NB4 (cell line): ENCODE data around the gene PTPRG.

Experiments
- CTCF ChIP-seq: IDR thresholded peaks from one replicate; pipeline ENCODE4 v1.5.1; 2012; ENCODE audit warnings: low read depth, low read length
- MAX ChIP-seq: IDR thresholded peaks from 2 replicates; pipeline ENCODE4 v1.6.1; 2011; ENCODE audit warnings: low read depth, low read length
- MYC ChIP-seq: IDR thresholded peaks from 2 replicates; pipeline ENCODE4 v1.6.1; 2011; ENCODE audit warnings: low read depth, low read length
- POLR2A ChIP-seq: IDR thresholded peaks from 2 replicates; pipeline ENCODE4 v1.6.1; 2011; ENCODE audit warnings: mild to moderate bottlenecking; ENCODE audit not compliant: insufficient read length; ENCODE audit errors: extremely low read depth

GRCh38 chr3:61978460-61979419 lies 417.4 kb downstream of the PTPRG start:
- TF ChIP-seq CTCF (no peak), POLR2A (no peak), MAX (no peak), MYC (no peak)
